Mucosa of descending colon (tissue), 3 donors: ENCODE data around the gene UBLCP1. TPM values are rescaled to one million over a fixed set of nuclear protein-coding genes. Genes with fewer than 3 reads are reported as not detected.
"Not testable (repeated sequence)": the region's sequence is repeated elsewhere in the genome, so short reads cannot be mapped to it uniquely, and the experiment has no call there.

Experiments used
- ATAC-seq: fragments of 200-7000 bp; cut with Tn5 transposase; one replicate; pipeline ENCODE4 v1.9.1; 2020; ENCODE audit warnings: mild to moderate bottlenecking, moderate library complexity
- DNase-seq, 3 donors: peaks; one replicate each; pipeline ENCODE4 v3.0.0-alpha.2; 2020
- H3K36me3 ChIP-seq: fragments of 200-600 bp; one replicate; pipeline ENCODE4 v1.8.0; 2021; ENCODE audit warnings: low read depth, mild to moderate bottlenecking
- H3K4me1 ChIP-seq: fragments of 200-600 bp; one replicate; pipeline ENCODE4 v1.8.0; 2021; ENCODE audit warnings: low read depth, mild to moderate bottlenecking
- H3K4me3 ChIP-seq: fragments of 200-600 bp; one replicate; pipeline ENCODE4 v1.8.0; 2021; ENCODE audit warnings: mild to moderate bottlenecking
- H3K9me3 ChIP-seq: fragments of 200-600 bp; one replicate; pipeline ENCODE4 v1.8.0; 2021; ENCODE audit warnings: mild to moderate bottlenecking
- intact Hi-C, 2 donors: fragments of 100-400 bp; cut with DNase I in 1 of 2; cut with micrococcal nuclease in 1 of 2; formaldehyde crosslinking; loops; one replicate each; pipeline versions ENCODE4 v1.11.0 to v1.11.1; 2022; cut with DNase I, micrococcal nuclease
- total RNA-seq, 3 donors: library from RNA; stranded (reverse); fragmentation: NEBNext Ultra II Directional in 2 of 3; extraction: Animal tissue kit (Norgen Biotek cat#: 25700) in 2 of 3; gene quantifications; one replicate each; pipeline versions ENCODE4 v1.2.1 to v1.2.4, GENCODE V29; 2021 to 2023
- TF ChIP-seq, protein P1 (sequence below): fragments of 200-600 bp; IDR thresholded peaks from one replicate; pipeline ENCODE4 v1.8.0; 2022; ENCODE audit warnings: antibody characterized with exemption, mild to moderate bottlenecking
- donor health status: DM: no; HTN: no; CAD: no; lungs with moderate emphysema.
- donor health status: DM: no; HTN: no; CAD: no.
- donor health status: DM: no; HTN: yes; CAD: no.

The UBLCP1 gene
- total RNA-seq, 3 donors from 2014 or later: 12.1 to 18.3 (median 17.7) TPM

- Histone ChIP-seq H3K36me3 (no peaks in the 10 kb centered on the region), H3K4me3 (no peak overlapping the region), H3K9me3 (no peaks in the 10 kb centered on the region), H3K4me1 (peaks cover 3% of the 10 kb centered on the region)
- ATAC-seq (peak; percentile 87), DNase-seq (peak in 1 of 3 donors; percentile 10)
- TF ChIP-seq, protein P1, sequence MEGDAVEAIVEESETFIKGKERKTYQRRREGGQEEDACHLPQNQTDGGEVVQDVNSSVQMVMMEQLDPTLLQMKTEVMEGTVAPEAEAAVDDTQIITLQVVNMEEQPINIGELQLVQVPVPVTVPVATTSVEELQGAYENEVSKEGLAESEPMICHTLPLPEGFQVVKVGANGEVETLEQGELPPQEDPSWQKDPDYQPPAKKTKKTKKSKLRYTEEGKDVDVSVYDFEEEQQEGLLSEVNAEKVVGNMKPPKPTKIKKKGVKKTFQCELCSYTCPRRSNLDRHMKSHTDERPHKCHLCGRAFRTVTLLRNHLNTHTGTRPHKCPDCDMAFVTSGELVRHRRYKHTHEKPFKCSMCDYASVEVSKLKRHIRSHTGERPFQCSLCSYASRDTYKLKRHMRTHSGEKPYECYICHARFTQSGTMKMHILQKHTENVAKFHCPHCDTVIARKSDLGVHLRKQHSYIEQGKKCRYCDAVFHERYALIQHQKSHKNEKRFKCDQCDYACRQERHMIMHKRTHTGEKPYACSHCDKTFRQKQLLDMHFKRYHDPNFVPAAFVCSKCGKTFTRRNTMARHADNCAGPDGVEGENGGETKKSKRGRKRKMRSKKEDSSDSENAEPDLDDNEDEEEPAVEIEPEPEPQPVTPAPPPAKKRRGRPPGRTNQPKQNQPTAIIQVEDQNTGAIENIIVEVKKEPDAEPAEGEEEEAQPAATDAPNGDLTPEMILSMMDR: no peak
- intact Hi-C loops: loop anchor here in 1 of 2 donors (10.0 kb wide), 1 partner anchor 1044 kb away; no protein-coding TSS in a partner anchor
These were observed 44.5 kb upstream of the UBLCP1 start for GRCh38 chr5:159218595-159219023.

DNA sequence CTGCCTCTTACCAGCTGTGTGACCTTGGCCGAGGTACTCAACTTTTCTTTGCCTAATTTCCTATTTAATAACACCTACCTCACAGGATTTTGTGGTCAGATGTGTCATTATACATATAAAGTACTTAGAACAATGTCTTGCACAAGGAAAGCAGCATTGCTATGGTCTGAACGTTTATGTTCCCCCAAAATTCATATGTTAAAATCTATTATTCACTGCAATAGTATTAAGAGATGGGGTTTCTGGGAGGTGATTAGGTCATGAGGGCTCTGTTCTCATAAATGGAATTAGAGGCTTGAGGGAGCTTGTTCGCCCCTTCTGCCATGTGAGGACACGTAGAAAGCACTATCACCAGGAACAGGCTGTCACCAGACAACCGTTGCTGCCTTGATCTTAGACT lies 42.9 kb upstream of the UBLCP1 start:
- Histone ChIP-seq H3K9me3 (no peaks in the 10 kb centered on the region), H3K4me3 (no peak overlapping the region), H3K4me1 (peaks cover 3% of the 10 kb centered on the region), H3K36me3 (no peaks in the 10 kb centered on the region)
- TF ChIP-seq, protein P1: no peak
- intact Hi-C loops: no loop called here
- no peak for ATAC-seq
- no peak for DNase-seq

DNA sequence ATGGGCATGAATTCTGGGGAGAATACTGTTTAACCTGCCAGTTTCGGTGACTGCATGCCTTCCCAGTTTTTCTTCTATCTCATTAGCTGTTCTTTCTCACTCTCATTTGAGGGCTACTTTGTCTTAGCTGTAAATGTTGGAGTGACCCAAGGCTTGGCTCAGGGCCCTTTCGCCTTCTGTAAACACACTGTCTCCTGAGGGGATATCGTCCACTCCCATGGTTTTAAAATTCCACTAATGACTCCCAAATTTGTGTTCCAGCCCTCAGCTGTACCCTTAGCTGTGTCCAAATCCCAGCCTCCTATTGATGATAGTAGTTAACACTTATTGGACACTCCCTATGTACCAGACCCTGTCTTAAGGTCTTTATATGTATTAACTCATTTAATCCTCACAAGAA lies 39.6 kb upstream of the UBLCP1 start:
- Histone ChIP-seq H3K9me3 (no peaks in the 10 kb centered on the region), H3K4me3 (no peak overlapping the region), H3K36me3 (no peaks in the 10 kb centered on the region), H3K4me1 (peaks cover 2% of the 10 kb centered on the region)
- ATAC-seq: no peak
- intact Hi-C loops: no loop called here
- TF ChIP-seq, protein P1: no peak
- no peak for DNase-seq

- Histone ChIP-seq H3K4me1 (no peaks in the 10 kb centered on the region), H3K36me3 (no peaks in the 10 kb centered on the region), H3K9me3 (no peaks in the 10 kb centered on the region), H3K4me3 (no peak overlapping the region)
- no peak for ATAC-seq
- TF ChIP-seq, protein P1: no peak
- no peak for DNase-seq
- intact Hi-C loops: no loop called here
These were observed 38.6 kb upstream of the UBLCP1 start for GRCh38 chr5:159224471-159224870.

DNA sequence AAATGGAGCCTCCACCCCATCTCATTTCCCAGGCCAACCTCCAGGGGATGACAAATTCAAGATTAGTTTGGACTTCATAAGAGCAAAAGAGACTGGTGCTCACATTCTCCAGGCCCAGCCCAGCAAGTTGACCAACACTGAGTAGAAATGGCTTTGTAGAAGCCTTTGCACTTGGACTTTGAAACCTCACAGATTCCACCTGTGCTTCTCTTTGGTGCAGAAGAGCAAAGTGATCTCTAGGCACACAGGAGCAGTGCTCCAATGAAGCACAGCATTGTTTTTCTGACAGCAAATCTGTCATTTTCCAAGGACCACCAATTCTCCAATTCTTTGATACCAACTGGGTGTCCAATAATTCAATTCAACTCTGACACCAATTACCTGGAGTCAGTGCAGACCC lies 36.6 kb upstream of the UBLCP1 start:
- Histone ChIP-seq H3K9me3 (no peaks in the 10 kb centered on the region), H3K4me3 (no peak overlapping the region), H3K36me3 (no peaks in the 10 kb centered on the region), H3K4me1 (no peaks in the 10 kb centered on the region)
- ATAC-seq (peak; percentile 39), DNase-seq (no peak)
- TF ChIP-seq, protein P1: no peak
- intact Hi-C loops: no loop called here

DNA sequence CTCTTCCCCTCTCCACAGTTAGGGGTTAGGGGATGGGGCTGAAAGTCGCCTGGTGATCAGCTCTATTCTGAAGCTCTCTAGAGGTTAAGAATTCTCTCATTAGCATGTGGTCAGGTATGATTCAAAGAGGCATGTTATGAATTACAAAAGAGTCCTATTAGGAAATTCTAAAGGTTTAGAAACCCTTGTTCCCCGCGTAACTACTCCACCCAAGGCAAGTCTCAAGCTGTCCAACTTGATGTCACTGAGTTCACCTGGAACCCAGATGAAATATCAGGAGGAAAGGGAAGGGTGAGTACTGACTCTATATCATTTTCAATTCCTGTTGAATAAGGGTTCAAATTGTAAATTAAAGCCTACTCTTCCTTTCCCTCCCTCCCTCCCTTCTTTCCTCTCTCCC lies 35.6 kb upstream of the UBLCP1 start:
- TF ChIP-seq, protein P1: no peak
- ATAC-seq (no peak), DNase-seq (no peak)
- Histone ChIP-seq H3K9me3 (no peaks in the 10 kb centered on the region), H3K4me3 (no peak overlapping the region), H3K4me1 (no peaks in the 10 kb centered on the region), H3K36me3 (no peaks in the 10 kb centered on the region)
- intact Hi-C loops: no loop called here

DNA sequence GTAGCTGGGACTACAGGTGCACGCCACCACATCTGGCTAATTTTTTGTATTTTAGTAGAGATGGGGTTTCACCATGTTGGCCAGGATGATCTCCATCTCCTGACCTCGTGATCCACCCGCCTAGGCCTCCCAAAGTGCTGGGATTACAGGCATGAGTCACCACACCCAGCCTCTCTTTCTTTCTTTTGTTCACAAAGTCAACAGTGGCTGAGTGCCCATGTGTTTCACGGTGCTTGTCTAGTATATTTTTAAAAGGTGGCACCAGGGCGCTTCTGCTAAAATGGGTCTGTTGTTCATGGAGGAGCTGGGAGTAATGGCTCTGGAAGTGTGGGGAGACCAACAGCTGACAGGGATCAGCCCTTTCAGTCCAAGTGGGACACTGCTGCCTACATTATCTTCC lies 35.0 kb upstream of the UBLCP1 start:
- H3K9me3 ChIP-seq, H3K4me3 ChIP-seq, intact Hi-C loops, H3K4me1 ChIP-seq, DNase-seq, H3K36me3 ChIP-seq: not testable (repeated sequence)
- ATAC-seq: peak; percentile 46
